ENCODE results near the gene ATCAY.

GRCh38 chr19:3880471-3881271, at the start of gene ATCAY:
- TF ChIP-seq POLR2A (IDR thresholded peaks at IDR 0.05): no peak
- TF ChIP-seq CTCF (IDR thresholded peaks at IDR 0.05): no peak

All from testis (tissue), 2 donors.